ENCODE results near the gene FCRL5. TPM values are rescaled to one million over a fixed set of nuclear protein-coding genes. Genes with fewer than 3 reads are reported as not detected.

The FCRL5 gene
- total and polyA plus RNA-seq, 9 of the 15 experiments (the other 6 are each of a cell fraction or from before 2014, with no cell fraction given) = not detected

DNA sequence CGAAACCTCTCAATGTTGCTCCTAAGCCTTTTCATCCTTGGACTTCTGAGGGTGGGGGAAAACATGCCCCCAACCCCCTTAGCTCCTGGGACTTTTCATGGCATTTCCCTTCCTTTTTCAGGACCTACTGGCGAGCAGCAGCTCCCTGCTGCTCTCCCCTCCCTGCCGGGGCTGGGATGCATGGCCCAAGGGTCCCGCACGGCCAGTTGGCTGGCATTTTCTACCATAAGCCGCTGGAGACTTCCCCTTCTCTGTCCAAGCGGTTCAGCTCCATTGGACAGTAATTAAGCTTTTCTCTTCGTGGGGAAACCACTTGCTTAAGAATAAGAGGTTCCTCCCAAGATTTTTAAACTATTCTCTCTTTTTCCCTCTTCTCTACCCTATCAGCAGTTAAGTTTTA is 52.8 kb downstream of the FCRL5 start:
- no peaks in the 10 kb centered on the region for H3K36me3 ChIP-seq (ENCODE audit: control insufficient read depth, insufficient read depth, low read length)
- ChIA-PET POLR2A (interaction anchor here (1.0 kb wide), 1 partner anchor 303 kb away, joined by 4 read pairs; no protein-coding TSS in a partner anchor), CTCF (ENCODE audit: low intra/inter-chr PET ratio) (no interaction called here)
- FAIRE-seq = no peak
- no TSS peak for BruUV-seq (replicated peaks)
- H3K4me1 ChIP-seq (replicated peaks in 1 of 2; ENCODE audit: control insufficient read depth in 2 of 2, insufficient read depth in 2 of 2, low read length in 2 of 2) = peaks cover 0 to 4% of the 10 kb centered on the region in 2 experiments; a peak in 3 of 5 replicates
- no peaks in the 10 kb centered on the region for H3K79me2 ChIP-seq (ENCODE audit: control insufficient read depth, insufficient read depth, low read length)
- no peak overlapping the region for H3K4me2 ChIP-seq (ENCODE audit: insufficient read depth, low read length)
- ATAC-seq = no peak
- in situ Hi-C loops (cut with MboI) (loop anchor here (10.0 kb wide), 2 partner anchors 335 to 405 kb away; partner anchors contain the start of gene ETV3L), intact Hi-C loops (cut with micrococcal nuclease) (loop anchor here (5.0 to 10.0 kb wide), 2 partner anchors 327 to 405 kb away; partner anchors contain the start of gene ETV3L)
- WGBS (ENCODE audit: insufficient coverage, low coverage, missing lambda C conversion rate) = 26% methylated on average over 7 of the region's 8 CpGs
- no peak for DNase-seq (ENCODE audit: extremely low read depth in 1 of 4, low spot score in 3 of 4)
- H3K27ac ChIP-seq (ENCODE audit: extremely low read depth, low read depth, low read length) = no peak overlapping the region
- TF ChIP-seq MEF2A (IDR thresholded peaks at IDR 0.05; ENCODE audit: control insufficient read depth, low read depth, low read length) = no peak
- no peak for TF ChIP-seq NR2C2 (CRISPR knock-in tag; IDR thresholded peaks at IDR 0.05)
- TF ChIP-seq NR2C2 (tag; IDR thresholded peaks at IDR 0.05) = no peak
- TF ChIP-seq ZNF184 (CRISPR knock-in tag; IDR thresholded peaks at IDR 0.05) = no peak
- TF ChIP-seq SRSF1 (IDR thresholded peaks at IDR 0.05; ENCODE audit: low read depth, low read length) = no peak
- TF ChIP-seq HDGF (IDR thresholded peaks at IDR 0.05) = no peak
- TF ChIP-seq CEBPB (tag; IDR thresholded peaks at IDR 0.05) = no peak
- no peak for TF ChIP-seq IFI16 (CRISPR knock-in tag; IDR thresholded peaks at IDR 0.05)
- TF ChIP-seq RAD21 (CRISPR knock-in tag; conservative IDR thresholded peaks at IDR 0.05 in 1 of 2, IDR thresholded peaks at IDR 0.05 in 1 of 2) = no peak
- TF ChIP-seq, protein P1, sequence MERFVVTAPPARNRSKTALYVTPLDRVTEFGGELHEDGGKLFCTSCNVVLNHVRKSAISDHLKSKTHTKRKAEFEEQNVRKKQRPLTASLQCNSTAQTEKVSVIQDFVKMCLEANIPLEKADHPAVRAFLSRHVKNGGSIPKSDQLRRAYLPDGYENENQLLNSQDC (CRISPR knock-in tag; IDR thresholded peaks at IDR 0.05) = no peak
- TF ChIP-seq PTRF (tag; IDR thresholded peaks at IDR 0.05) = no peak
- TF ChIP-seq MTA1 (IDR thresholded peaks at IDR 0.05; ENCODE audit: borderline replicate concordance) = no peak
- no peaks in the 10 kb centered on the region for H3K9me1 ChIP-seq (ENCODE audit: control insufficient read depth, insufficient read depth, low read length)
- H3K4me3 ChIP-seq = no peak overlapping the region
- H3K27me3 ChIP-seq (ENCODE audit: control insufficient read depth in 2 of 2, insufficient read depth in 2 of 2, low read length in 2 of 2) = peaks cover 0 to 9% of the 10 kb centered on the region in 2 experiments; a peak in 2 of 5 replicates
- no peaks in the 10 kb centered on the region for H4K20me1 ChIP-seq (replicated peaks; ENCODE audit: control insufficient read depth, insufficient read depth, low read length)
- no peaks in the 10 kb centered on the region for H3K9me3 ChIP-seq (replicated peaks; ENCODE audit: control insufficient read depth, insufficient read depth, low read depth, low read length)
- peak overlapping the region; percentile 2; the same call in 1 of the 2 replicates for H2AFZ ChIP-seq (ENCODE audit: low read depth, low read length)
- H3K9ac ChIP-seq (ENCODE audit: insufficient read depth in 1 of 2, low read depth in 2 of 2, low read length in 2 of 2) = no peak overlapping the region

Data from K562 (cell line).